H1 (cell line): ENCODE measurements around the gene F8. TPM values are rescaled to one million over a fixed set of nuclear protein-coding genes. Genes with fewer than 3 reads are reported as not detected.
"Not testable (repeated sequence)": the region's sequence is repeated elsewhere in the genome, so short reads cannot be mapped to it uniquely, and the experiment has no call there.

Experiments used
- CTCF ChIA-PET: fragments of 300-600 bp; sonication (Branson Sonifier 250); formaldehyde crosslinking; loops from one replicate; lab custom pipeline; 2021; ENCODE audit not compliant: partially characterized antibody; lab: Charles Lee
- POLR2A ChIA-PET: fragments of 300-600 bp; sonication (Branson Sonifier 250); formaldehyde crosslinking; loops from one replicate; lab custom pipeline; 2021; ENCODE audit warnings: inconsistent platforms; ENCODE audit not compliant: partially characterized antibody; lab: Charles Lee
- DNase-seq, 2 experiments: peaks; one replicate each; pipeline versions ENCODE4 v3.0.0 to v3.0.0-alpha.2; 2010 to 2022; ENCODE audit warnings: low spot score in 2 of 2, low read depth in 1 of 2, mixed read lengths in 1 of 2
- FAIRE-seq: peaks from 2 replicates; lab custom pipeline; 2011; peaks lifted over from hg19 to GRCh38; lab: Jason Lieb, UNC
- H2AFZ ChIP-seq: 2 replicates; pipeline ENCODE4 v1.8.1; 2012; ENCODE audit warnings: low read length, inconsistent platforms
- H2AK5ac ChIP-seq: 2 replicates; pipeline ENCODE4 v1.6.1; 2013; ENCODE audit warnings: low read depth, low read length
- H2BK120ac ChIP-seq: replicated peaks from 2 replicates; pipeline ENCODE3; 2013; ENCODE audit warnings: low read depth, low read length, inconsistent platforms
- H2BK12ac ChIP-seq: 2 replicates; pipeline ENCODE4 v1.6.1; 2013; ENCODE audit warnings: low read depth, low read length
- H2BK15ac ChIP-seq: 2 replicates; pipeline ENCODE4 v1.6.1; 2013; ENCODE audit warnings: low read length
- H2BK20ac ChIP-seq: 2 replicates; pipeline ENCODE4 v1.6.1; 2013; ENCODE audit warnings: low read length
- H2BK5ac ChIP-seq: 2 replicates; pipeline ENCODE4 v1.6.1; 2013; ENCODE audit warnings: low read depth, low read length
- H3K14ac ChIP-seq: 2 replicates; pipeline ENCODE4 v1.6.1; 2013; ENCODE audit warnings: inconsistent platforms; ENCODE audit not compliant: insufficient read length
- H3K18ac ChIP-seq: 2 replicates; pipeline ENCODE4 v1.6.1; 2013; ENCODE audit warnings: low read length; ENCODE audit errors: extremely low read depth
- H3K23ac ChIP-seq: 2 replicates; pipeline ENCODE4 v1.6.1; 2013; ENCODE audit warnings: inconsistent platforms; ENCODE audit not compliant: insufficient read length
- H3K23me2 ChIP-seq: 2 replicates; pipeline ENCODE4 v1.6.1; 2013; ENCODE audit warnings: low read depth, low read length
- H3K27ac ChIP-seq: 2 replicates; pipeline ENCODE4 v1.6.1; 2011; ENCODE audit warnings: low read depth, low read length, inconsistent platforms
- H3K27me3 ChIP-seq, 4 experiments: replicated peaks in 1 of 4; 1 replicate in 1 of 4; 2 replicates in 3 of 4; pipeline versions ENCODE4 v1.6.1 to v1.8.1; 2011 to 2013; ENCODE audit warnings: low read length in 3 of 4, mild to moderate bottlenecking in 3 of 4, inconsistent platforms in 2 of 4, mixed read lengths in 2 of 4, moderate library complexity in 1 of 4; ENCODE audit not compliant: control insufficient read depth in 3 of 4, insufficient read depth in 3 of 4; ENCODE audit errors: extremely low read depth in 1 of 4
- H3K36me3 ChIP-seq, 4 experiments: 2 replicates each; pipeline versions ENCODE4 v1.6.1 to v1.8.1; 2011 to 2013; ENCODE audit warnings: mild to moderate bottlenecking in 4 of 4, low read length in 3 of 4, moderate library complexity in 2 of 4, control low read depth in 1 of 4, inconsistent platforms in 1 of 4; ENCODE audit not compliant: insufficient read depth in 4 of 4, control insufficient read depth in 2 of 4
- H3K4ac ChIP-seq: replicated peaks from 2 replicates; pipeline ENCODE3; 2013; ENCODE audit warnings: low read length, low read depth, mixed read lengths, inconsistent platforms; ENCODE audit not compliant: insufficient read length
- H3K4me1 ChIP-seq, 4 experiments: replicated peaks in 1 of 4; 1 replicate in 1 of 4; 2 replicates in 3 of 4; pipeline versions ENCODE4 v1.6.1 to v1.8.1; 2011 to 2013; ENCODE audit warnings: low read length in 3 of 4, inconsistent platforms in 2 of 4, mixed read lengths in 1 of 4; ENCODE audit not compliant: insufficient read depth in 4 of 4, control insufficient read depth in 3 of 4
- H3K4me2 ChIP-seq, 2 experiments: 2 replicates each; pipeline versions ENCODE4 v1.6.1 to v1.8.1; 2011 to 2013; ENCODE audit warnings: low read depth in 2 of 2, low read length in 2 of 2, control low read depth in 1 of 2, inconsistent platforms in 1 of 2, mild to moderate bottlenecking in 1 of 2; ENCODE audit not compliant: insufficient read depth in 1 of 2
- H3K4me3 ChIP-seq, 4 experiments: fragments of 200-600, 300-600 bp in 1 of 4; sonication (generic), shearing (Covaris generic), sonication (Bioruptor Twin) in 1 of 4; 2 replicates each; pipeline versions ENCODE4 v1.5.1 to v1.8.1; 2011 to 2016; ENCODE audit warnings: low read length in 4 of 4, low read depth in 3 of 4, control low read depth in 2 of 4, inconsistent platforms in 2 of 4, mild to moderate bottlenecking in 2 of 4, mixed read lengths in 1 of 4, moderate library complexity in 1 of 4; ENCODE audit not compliant: insufficient read depth in 2 of 4; ENCODE audit errors: extremely low read depth in 1 of 4
- H3K56ac ChIP-seq: replicated peaks from 2 replicates; pipeline ENCODE3; 2013; ENCODE audit warnings: low read depth, mild to moderate bottlenecking, mixed read lengths, low read length, inconsistent platforms; ENCODE audit not compliant: insufficient read length
- H3K79me1 ChIP-seq: 2 replicates; pipeline ENCODE4 v1.6.1; 2013; ENCODE audit warnings: low read depth, low read length, control low read depth
- H3K79me2 ChIP-seq, 2 experiments: 2 replicates each; pipeline versions ENCODE4 v1.6.1 to v1.8.1; 2012 to 2013; ENCODE audit warnings: low read length in 2 of 2, mild to moderate bottlenecking in 2 of 2, inconsistent platforms in 1 of 2; ENCODE audit not compliant: insufficient read depth in 2 of 2, control insufficient read depth in 1 of 2
- H3K9ac ChIP-seq, 4 experiments: replicated peaks in 1 of 4; 1 replicate in 1 of 4; 2 replicates in 3 of 4; pipeline versions ENCODE4 v1.6.1 to v1.8.1; 2011 to 2013; ENCODE audit warnings: low read depth in 3 of 4, low read length in 3 of 4, control low read depth in 2 of 4, mild to moderate bottlenecking in 2 of 4, moderate library complexity in 2 of 4, inconsistent platforms in 1 of 4; ENCODE audit errors: extremely low read depth in 1 of 4
- H3K9me3 ChIP-seq, 2 experiments: 2 replicates each; pipeline versions ENCODE4 v1.6.1 to v1.8.1; 2012 to 2013; ENCODE audit warnings: mild to moderate bottlenecking in 2 of 2, moderate library complexity in 2 of 2, control low read depth in 1 of 2, inconsistent platforms in 1 of 2, low read depth in 1 of 2, low read length in 1 of 2, mixed read lengths in 1 of 2; ENCODE audit not compliant: insufficient read depth in 2 of 2
- H4K20me1 ChIP-seq, 2 experiments: replicated peaks in 1 of 2; 2 replicates each; pipeline versions ENCODE3 to v1.8.1; 2011 to 2013; ENCODE audit warnings: inconsistent platforms in 2 of 2, low read length in 2 of 2, mild to moderate bottlenecking in 1 of 2; ENCODE audit not compliant: insufficient read depth in 2 of 2, control insufficient read depth in 1 of 2
- H4K5ac ChIP-seq: 2 replicates; pipeline ENCODE4 v1.6.1; 2013; ENCODE audit warnings: low read length, low read depth, mixed read lengths, inconsistent platforms; ENCODE audit not compliant: insufficient read length
- H4K8ac ChIP-seq: 2 replicates; pipeline ENCODE4 v1.8.0; 2013; ENCODE audit warnings: mild to moderate bottlenecking, moderate library complexity, low read length, inconsistent platforms; ENCODE audit not compliant: insufficient read depth; ENCODE audit errors: extremely low read depth
- H4K91ac ChIP-seq: replicated peaks from 2 replicates; pipeline ENCODE3; 2013; ENCODE audit warnings: low read length, mixed read lengths, inconsistent platforms; ENCODE audit not compliant: insufficient read length
- WGBS, 2 experiments: shearing (Covaris generic) in 1 of 2; methylation state at CpG; one replicate each; pipeline versions ENCODE4 v1.1.6 to v1.1.7; 2013 to 2015; ENCODE audit warnings: low lambda C conversion rate in 2 of 2, mixed read lengths in 2 of 2, inconsistent platforms in 1 of 2, low coverage in 1 of 2, missing lambda C conversion rate in 1 of 2; ENCODE audit not compliant: insufficient replicate concordance in 2 of 2, insufficient coverage in 1 of 2, insufficient read length in 1 of 2; ENCODE audit errors: extremely low coverage in 1 of 2, missing lambda C conversion rate in 1 of 2; 5-methylcytosine and 5-hydroxymethylcytosine counted together
- polyA plus RNA-seq, 7 experiments: library from polyadenylated mRNA; depleted of rRNA in 3 of 7; stranded (reverse) in 5 of 7; unstranded in 2 of 7; fragments of >200 nt in 5 of 7; fragments of 200-250 nt in 2 of 7; gene quantifications; 1 replicate in 5 of 7; 2 replicates in 1 of 7; 4 replicates in 1 of 7; pipeline versions ENCODE4 v1.2.1 to v1.2.3, GENCODE V29; 2011 to 2013; ENCODE audit warnings: missing spikeins in 2 of 7, mixed read lengths in 2 of 7
- total RNA-seq: library from RNA; stranded (reverse); fragmentation: NEBNext Ultra II Directional; extraction: Animal tissue kit (Norgen Biotek cat#: 25700); gene quantifications from 2 replicates; pipeline ENCODE4 v1.2.1, GENCODE V29; 2021

The F8 gene
- total and polyA plus RNA-seq, 2 of the 8 experiments (the other 6 are each of a cell fraction or from before 2014, with no cell fraction given), result 1.1 to 2.6 TPM

DNA sequence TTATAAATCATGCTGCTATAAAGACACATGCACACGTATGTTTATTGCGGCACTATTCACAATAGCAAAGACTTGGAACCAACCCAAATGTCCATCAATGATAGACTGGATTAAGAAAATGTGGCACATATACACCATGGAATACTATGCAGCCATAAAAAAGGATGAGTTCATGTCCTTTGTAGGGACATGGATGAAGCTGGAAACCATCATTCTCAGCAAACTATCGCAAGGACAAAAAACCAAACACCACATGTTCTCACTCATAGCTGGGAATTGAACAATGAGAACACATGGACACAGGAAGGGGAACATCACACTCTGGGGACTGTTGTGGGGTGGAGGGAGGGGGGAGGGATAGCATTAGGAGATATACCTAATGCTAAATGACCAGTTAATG is 196.9 kb downstream of the F8 start:
- H4K5ac ChIP-seq, H2AK5ac ChIP-seq, H2BK5ac ChIP-seq, H3K9me3 ChIP-seq, H2BK12ac ChIP-seq, CTCF ChIA-PET, H3K18ac ChIP-seq, H3K56ac ChIP-seq, H3K4me2 ChIP-seq, H3K4me1 ChIP-seq, H3K27me3 ChIP-seq, DNase-seq, H4K91ac ChIP-seq, H2BK120ac ChIP-seq, POLR2A ChIA-PET, H3K9ac ChIP-seq, H2BK20ac ChIP-seq, H3K23ac ChIP-seq, H3K79me1 ChIP-seq, H3K23me2 ChIP-seq, H3K36me3 ChIP-seq, H4K20me1 ChIP-seq, H4K8ac ChIP-seq, H2BK15ac ChIP-seq, FAIRE-seq, H3K14ac ChIP-seq, H3K27ac ChIP-seq, H3K4me3 ChIP-seq, H2AFZ ChIP-seq, H3K79me2 ChIP-seq, H3K4ac ChIP-seq: not testable (repeated sequence)
- no CpG with 5 or more reads among the region's 3 CpGs for WGBS, 2 experiments
